HL-60 (cell line): ENCODE results near the gene PTPRC.

Experiments used
- CTCF ChIP-seq: IDR thresholded peaks from one replicate; pipeline ENCODE4 v1.5.1; 2011; ENCODE audit warnings: low read length, control low read depth, inconsistent platforms; ENCODE audit not compliant: insufficient read depth
- GABPA ChIP-seq: IDR thresholded peaks from 2 replicates; pipeline ENCODE4 v1.6.1; 2012; ENCODE audit warnings: low read depth
- POLR2AphosphoS5 ChIP-seq: IDR thresholded peaks from 2 replicates; pipeline ENCODE4 v1.6.1; 2012; ENCODE audit warnings: low read depth
- REST ChIP-seq: IDR thresholded peaks from 2 replicates; pipeline ENCODE4 v1.6.1; 2012; ENCODE audit warnings: low read depth; ENCODE audit not compliant: insufficient replicate concordance

GRCh38 chr1:198749279-198749678 lies 110.4 kb downstream of the PTPRC start:
- TF ChIP-seq REST (no peak), CTCF (no peak), GABPA (no peak), POLR2AphosphoS5 (no peak)
